ENCODE measurements around the gene GPR25.

Gene GPR25

GRCh38 chr1:200904772-200905171, 32.0 kb downstream of the GPR25 start:
- ChIA-PET POLR2A (no interaction called here), CTCF (interaction anchor here (1.5 kb wide), 1 partner anchor 67 kb away, joined by 3 read pairs; no protein-coding TSS in a partner anchor)
- no peak overlapping the region for H3K4me3 ChIP-seq (ENCODE audit: low read depth, low read length)
- TF ChIP-seq CTCF (IDR thresholded peaks at IDR 0.05; ENCODE audit: insufficient read depth, low read length, missing control alignments): no peak
- DNase-seq (ENCODE audit: low read depth, low spot score): no peak

GRCh38 chr1:200905411-200906052, 32.8 kb downstream of the GPR25 start:
- no peak for TF ChIP-seq CTCF (IDR thresholded peaks at IDR 0.05; ENCODE audit: insufficient read depth, low read length, missing control alignments)
- POLR2A ChIA-PET: no interaction called here
- CTCF ChIA-PET: interaction anchor here (1.5 kb wide), 1 partner anchor 66 kb away, joined by 3 read pairs; no protein-coding TSS in a partner anchor
- no peak for DNase-seq (ENCODE audit: low read depth, low spot score)
- H3K4me3 ChIP-seq (ENCODE audit: low read depth, low read length): no peak overlapping the region

- DNase-seq (ENCODE audit: low read depth, low spot score): no peak
- TF ChIP-seq CTCF (IDR thresholded peaks at IDR 0.05; ENCODE audit: insufficient read depth, low read length, missing control alignments): no peak
- POLR2A ChIA-PET: no interaction called here
- CTCF ChIA-PET: no interaction called here
- no peak overlapping the region for H3K4me3 ChIP-seq (ENCODE audit: low read depth, low read length)
Observed at GRCh38 chr1:200906491-200906890, 33.7 kb downstream of the GPR25 start.

GRCh38 chr1:200907611-200908097, 34.9 kb downstream of the GPR25 start:
- POLR2A ChIA-PET: no interaction called here
- DNase-seq (ENCODE audit: low read depth, low spot score): no peak
- no peak overlapping the region for H3K4me3 ChIP-seq (ENCODE audit: low read depth, low read length)
- CTCF ChIA-PET: interaction anchor here (1.3 kb wide), 1 partner anchor 17 kb away, joined by 4 read pairs; no protein-coding TSS in a partner anchor
- no peak for TF ChIP-seq CTCF (IDR thresholded peaks at IDR 0.05; ENCODE audit: insufficient read depth, low read length, missing control alignments)

GRCh38 chr1:200908191-200908868, 35.5 kb downstream of the GPR25 start:
- POLR2A ChIA-PET: no interaction called here
- CTCF ChIA-PET: interaction anchor here (1.3 kb wide), 1 partner anchor 17 kb away, joined by 4 read pairs; no protein-coding TSS in a partner anchor
- H3K4me3 ChIP-seq (ENCODE audit: low read depth, low read length): no peak overlapping the region
- no peak for DNase-seq (ENCODE audit: low read depth, low spot score)
- TF ChIP-seq CTCF (IDR thresholded peaks at IDR 0.05; ENCODE audit: insufficient read depth, low read length, missing control alignments): no peak

GRCh38 chr1:200909071-200909470, 36.3 kb downstream of the GPR25 start:
- ChIA-PET POLR2A (no interaction called here), CTCF (no interaction called here)
- TF ChIP-seq CTCF (IDR thresholded peaks at IDR 0.05; ENCODE audit: insufficient read depth, low read length, missing control alignments): no peak
- DNase-seq (ENCODE audit: low read depth, low spot score): no peak
- H3K4me3 ChIP-seq (ENCODE audit: low read depth, low read length): no peak overlapping the region
